Activated T-cell treated with anti-CD3 and anti-CD28 coated beads, Interleukin-2, amount 50 U/mL, for 48 hours (primary cell): ENCODE data around the gene CUBN.
A peak's percentile ranks its signal among the peaks of the same experiment; 100 is the strongest.
"Not testable (repeated sequence)": the region's sequence is repeated elsewhere in the genome, so short reads cannot be mapped to it uniquely, and the experiment has no call there.

ENCODE experiments used
- DNase-seq, 2 experiments: peaks; one replicate each; pipeline ENCODE4 v3.0.0-alpha.2; 2020

CUBN gene

DNA sequence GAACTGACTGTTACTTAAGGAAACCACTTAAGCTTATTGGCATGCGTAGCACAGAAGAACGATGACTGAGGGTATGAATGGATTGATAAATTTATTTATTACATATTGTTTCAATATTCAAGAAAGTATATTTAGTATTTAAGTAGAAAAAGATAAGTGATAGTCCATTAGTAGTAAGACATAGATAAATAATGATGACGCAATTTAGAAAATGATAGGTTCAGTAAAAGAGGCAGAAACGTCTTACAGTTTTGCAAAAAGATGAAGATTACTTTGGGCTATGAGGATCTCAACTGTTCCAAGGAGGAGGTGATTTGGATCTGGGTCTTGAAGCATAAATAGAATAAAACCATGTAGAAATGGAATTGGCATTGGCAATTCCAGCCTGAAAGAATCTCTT lies 275.8 kb downstream of the CUBN start:
- DNase-seq: no peak

DNA sequence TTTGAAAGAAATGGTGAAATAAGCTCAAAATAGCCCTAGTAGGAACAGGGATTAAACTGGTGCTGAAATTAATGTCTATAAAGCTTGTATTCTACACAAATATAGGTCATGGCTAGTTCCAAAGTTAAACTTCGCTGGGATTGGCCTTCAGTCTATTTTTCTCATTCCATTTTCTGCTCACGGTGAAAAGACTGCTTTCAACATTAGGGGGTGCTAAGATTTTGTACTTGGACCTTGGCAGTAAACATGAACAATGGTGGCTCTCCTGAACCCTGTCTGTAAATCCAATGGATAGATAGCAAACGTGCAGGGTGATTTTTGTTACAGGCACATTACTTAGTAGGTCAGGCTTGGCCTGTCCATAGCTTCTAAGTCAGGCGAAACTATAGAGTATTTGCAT lies 276.4 kb downstream of the CUBN start:
- no peak for DNase-seq

DNA sequence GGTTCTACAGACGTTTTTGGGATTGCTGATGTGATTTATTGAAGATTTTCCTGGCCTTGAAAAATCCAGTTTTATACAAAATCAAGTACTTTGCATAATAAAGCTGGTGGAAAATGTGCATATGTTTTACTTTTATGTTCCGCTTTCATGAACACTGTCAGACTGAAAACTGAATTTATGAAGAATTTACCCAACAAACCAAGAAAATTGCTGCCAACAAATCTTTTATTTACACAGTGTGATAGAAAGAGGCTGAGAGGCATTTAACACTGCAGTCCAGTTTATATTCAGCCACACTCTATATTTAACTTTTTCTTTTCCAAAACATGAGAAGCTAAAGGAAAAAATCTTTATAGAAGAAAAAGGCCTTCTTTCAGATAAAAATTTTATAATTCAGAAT lies 277.0 kb downstream of the CUBN start:
- DNase-seq: no peak

DNA sequence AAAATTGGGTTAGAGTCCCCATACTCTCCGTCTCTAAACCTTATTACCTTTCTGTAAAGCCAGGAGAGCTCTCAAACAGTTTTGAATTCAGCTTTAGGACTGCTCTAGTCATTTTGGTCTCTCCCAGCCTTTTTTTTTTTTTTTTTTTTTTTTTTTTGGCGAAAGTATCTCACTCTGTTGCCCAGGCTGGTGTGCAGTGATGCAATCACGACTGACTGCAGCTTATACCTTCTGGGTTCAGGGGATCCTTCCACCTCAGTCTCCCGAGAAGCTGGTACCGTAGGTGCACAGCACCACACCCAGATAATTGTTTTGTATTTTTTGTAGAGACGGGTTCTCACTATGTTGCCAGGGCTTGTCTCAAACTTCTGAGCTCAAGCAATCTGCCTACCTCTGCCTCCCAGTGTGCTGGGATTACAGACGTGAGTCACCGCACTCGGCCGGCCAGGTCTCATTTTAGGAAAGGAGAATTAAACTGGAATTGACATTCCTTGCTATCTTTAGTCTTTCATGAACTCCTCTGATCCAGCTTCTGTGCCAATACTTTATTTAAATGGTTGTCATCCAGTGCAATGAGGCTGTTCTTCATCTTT lies 281.0 kb downstream of the CUBN start:
- no peak for DNase-seq

DNA sequence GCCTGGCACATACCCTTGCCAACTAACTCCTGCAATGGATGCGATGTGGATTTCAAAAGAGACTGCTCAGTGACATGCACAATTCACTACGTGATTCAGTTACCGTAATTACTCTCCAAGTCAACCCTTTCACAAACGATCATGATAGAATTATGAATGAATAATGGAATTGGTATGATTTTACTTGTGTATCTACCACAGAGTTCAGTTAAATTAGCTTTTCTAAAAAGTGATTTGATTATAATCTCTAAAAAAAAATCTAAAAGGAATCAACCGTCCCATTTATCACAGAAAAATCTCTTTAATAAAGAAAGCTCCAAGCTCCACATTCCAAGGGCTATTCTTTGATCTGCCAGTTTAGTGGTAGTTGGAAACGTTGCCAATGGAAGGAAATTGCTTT lies 282.0 kb downstream of the CUBN start:
- DNase-seq: no peak

DNA sequence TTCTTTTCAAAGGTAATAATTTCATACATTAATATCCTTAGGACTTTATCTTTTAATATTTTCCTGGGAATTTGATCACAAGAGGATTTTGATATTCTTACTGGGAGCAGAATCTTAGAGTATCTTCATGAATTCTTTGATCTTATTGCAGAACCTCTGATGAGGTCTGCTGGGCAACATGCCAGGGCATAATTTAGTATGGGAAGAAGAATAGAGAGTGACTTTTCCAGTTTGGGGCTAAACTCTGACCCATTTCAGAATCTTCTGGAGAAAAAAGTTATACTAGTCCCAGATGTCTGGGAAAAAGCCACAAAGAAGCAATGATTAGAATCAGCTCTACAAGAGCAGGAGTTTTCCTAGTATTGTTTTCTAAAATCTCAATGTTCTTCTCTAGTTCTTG lies 284.4 kb downstream of the CUBN start:
- DNase-seq: no peak

DNA sequence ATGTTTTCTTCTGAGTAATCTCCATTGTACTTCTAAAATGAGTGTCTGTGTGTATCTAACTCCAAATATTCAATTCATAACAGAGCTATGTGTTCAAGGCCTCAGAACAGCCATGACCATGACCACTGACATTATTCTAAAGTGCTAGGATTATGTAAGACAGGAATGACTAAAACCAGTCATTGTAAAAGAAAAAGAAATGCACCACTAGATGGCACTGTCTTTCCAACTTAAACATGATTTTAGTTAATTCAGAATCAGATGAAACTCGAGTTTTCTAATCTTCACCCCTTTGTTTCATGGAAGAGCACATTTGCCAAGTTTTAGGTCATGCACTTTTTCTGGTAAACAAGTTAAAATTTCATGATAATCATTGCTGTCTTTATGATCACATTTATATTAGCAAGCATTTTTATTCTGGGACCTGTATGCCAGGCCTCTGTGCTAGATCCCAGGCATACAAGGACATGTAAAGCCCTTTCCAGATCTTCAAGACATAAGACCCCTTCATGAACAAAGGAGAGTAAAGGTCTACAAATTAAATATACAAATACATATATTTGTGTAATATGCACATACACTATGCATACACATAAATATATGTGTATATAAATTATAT lies 286.2 kb downstream of the CUBN start:
- no peak for DNase-seq

DNA sequence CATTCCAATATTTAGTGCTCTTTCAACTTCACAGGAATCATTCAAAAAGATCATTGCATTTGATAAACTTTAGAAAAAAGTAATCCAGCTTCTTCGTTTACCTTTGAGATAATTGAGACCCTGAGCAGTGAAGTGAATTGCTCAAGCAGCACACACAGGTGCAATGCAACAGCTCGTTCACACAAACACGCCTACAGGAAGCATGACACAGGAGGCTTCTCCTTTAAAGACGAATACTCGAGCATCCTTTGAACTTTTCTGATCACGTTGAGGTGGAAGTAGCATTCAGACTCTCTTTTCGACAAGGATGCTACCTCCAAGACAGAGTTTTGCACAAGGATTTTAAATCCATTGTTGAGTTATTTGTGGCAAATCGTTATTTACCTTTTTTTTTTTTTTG lies 294.4 kb downstream of the CUBN start:
- no peak for DNase-seq

DNA sequence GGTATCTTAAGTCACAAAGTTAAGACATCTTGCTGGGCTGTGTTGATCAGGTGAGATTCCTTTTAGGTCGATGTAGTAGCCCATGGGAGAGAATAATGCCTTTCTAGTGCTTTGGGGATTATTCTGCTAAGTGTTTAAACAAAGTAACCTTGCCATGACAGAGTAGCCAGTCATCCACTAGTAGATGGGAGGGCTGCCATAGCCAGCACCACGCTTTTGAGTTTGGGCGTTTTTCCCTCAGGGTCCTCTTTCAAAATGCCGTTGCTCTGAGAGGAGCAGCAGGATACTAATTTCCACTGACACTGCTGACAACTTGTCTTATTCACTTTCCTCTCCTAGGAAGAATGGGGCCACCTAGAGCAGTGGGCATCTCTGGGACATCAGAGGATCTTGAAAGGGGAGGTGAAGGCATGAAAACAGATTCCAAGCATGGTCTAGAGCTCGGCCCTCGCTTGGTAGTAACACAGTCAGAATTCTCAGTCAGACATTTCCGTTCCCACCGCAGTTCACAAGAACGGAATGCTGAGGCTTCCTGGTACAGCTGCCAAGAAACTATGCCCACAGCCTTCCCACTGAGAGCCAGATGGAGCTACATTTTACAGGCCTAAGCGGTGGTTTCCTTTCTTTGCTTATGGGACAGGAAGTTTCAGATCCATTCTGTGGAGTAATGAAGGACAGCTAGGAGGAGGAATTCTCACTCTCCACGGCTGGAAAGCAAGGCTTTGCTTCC lies 297.1 kb downstream of the CUBN start:
- DNase-seq: no peak

DNA sequence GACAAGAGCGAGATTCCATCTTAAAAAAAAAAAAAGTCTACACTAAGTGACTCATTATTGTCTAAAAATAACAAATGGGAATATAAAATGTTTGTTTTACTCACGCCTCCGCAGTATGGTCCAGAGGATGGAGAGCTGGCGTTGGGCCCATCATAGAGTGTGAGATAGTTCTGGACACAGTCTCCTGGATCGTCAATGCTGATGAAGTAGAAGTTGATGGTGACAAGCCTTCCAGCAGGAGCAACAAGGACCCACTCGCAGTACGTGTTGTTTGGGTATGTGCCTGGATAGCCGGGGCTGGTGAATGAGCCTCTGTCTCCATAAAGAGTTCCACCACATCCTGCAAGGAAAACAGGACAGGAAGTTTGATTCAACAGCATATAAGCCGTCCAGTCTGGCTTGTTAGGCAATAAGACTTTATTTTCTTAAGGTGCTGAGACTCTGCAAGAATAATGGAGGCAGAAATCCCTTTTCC lies 300.9 kb downstream of the CUBN start:
- no peak for DNase-seq

DNA sequence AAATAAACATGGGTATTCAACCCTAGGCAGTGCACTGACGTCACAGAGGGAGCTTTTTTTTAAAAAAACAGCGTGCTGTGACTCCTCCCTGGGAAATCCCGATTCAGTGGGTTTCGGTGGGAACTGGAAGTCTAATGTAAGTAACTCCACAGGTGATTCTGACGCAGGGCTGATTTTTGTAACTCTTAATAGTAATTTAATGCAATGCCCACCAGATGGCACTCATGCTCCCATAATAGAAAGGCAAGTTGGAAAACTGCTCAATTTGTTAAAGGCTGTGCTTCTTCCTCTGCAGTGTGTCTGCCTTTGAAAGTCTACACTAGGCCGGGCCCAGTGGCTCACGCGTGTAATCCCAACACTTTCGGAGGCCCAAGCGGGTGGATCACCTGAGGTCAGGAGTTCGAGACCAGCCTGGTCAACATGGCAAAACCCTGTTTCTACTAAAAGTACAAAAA lies 301.5 kb downstream of the CUBN start:
- peak; percentile 62 to 66 for DNase-seq

DNA sequence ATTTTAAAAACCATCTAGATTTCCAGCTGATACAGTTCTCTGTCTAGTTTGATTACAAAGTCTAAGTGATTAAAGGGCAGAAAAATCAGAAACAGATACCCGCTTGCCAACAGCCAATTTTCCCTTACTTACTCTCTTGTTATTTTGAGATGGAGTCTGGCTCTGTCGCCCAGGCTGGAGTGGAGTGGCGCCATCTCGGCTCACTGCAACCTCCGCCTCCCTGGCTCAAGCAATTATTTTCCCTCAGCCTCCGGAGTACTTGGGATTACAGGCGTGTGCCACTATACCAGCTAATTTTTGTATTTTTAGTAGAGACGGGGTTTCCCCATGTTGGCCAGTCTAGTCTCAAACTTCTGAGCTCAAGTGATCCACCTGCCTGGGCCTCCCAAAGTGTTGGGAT lies 302.1 kb downstream of the CUBN start:
- DNase-seq: not testable (repeated sequence)

DNA sequence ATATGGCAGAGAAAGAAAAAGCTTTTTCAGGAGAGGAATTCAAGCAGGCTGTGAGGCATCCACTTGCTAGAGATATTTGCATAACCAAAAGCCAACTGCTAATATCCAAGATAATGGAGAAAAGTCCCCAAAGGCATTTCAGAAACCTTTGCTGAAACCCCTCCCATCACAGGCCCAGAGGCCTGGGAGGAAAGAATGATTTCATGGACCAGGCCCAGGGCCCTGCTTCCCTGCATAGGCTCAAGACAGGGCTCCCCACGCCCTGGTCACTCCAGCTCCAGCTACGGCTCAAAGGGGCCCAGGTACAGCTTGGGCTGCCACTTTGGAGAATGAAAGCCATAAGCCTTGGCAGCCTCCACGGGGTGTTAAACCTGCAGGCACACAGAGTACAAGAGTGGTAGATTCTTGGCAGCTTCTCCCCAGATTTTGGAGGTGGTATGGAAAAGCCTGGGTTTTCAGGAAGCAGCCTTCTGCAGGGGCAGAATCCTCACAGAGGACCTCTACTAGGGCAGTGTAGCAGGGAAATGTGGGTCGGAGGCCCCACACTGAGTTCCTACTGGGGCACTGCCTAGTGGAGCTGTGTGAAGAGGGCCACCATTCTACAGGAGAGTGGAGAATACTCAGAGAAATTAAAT lies 306.8 kb downstream of the CUBN start:
- no peak for DNase-seq

DNA sequence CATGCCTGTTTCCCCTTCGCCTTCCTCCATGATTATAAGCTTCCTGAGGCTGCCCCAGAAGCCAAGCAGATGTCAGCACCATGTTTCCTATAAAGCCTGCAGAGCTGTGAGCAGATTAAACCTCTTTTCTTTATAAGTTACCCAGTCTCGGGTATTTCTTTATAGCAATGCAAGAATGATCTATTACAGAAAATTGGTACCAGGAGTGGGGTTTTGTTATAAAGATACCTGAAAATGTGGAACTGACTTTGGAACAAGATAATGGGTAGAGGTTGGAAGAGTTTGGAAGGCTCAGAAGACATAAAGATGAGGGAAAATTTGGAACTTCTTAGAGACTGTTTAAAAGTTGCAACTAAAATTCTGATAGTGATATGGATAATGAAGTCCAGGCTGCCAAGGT lies 307.6 kb downstream of the CUBN start:
- DNase-seq: no peak

DNA sequence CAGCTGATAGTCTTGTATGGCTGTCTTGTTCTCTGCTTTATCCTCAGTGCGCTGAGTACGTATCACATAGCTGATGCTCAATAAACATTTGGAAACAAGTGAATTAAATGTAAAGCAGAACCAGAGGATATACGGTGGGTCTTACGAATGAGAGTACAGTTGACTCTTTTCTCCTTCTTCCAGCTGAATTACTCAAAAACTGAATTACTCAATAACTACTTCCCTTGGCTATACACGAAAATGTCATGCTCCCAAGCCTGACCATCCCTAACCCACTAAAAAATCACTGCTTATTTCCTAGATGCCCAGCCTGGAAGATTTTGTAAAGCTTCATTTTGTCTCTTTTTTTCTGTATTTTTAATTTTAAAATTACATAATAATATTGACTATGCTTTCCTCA lies 309.2 kb downstream of the CUBN start:
- DNase-seq: no peak

DNA sequence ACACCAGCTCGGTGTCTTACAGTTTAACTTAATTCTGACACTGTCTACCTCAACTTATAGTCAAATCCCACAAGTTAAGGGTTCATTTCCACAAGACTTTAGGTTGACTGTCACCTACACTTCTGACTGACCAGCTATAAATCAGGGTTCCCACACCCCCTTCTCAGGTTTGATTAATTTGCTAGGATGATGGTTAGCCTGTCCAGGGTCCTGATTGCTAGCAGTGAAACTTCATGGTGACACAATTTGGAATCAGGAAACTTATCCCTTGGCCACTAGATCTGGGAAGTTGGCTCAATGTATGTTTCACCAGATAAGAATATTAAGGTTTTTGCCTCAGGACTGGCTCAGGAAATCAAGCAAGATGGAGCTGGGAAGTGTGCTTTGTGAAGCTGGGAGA lies 309.6 kb downstream of the CUBN start:
- DNase-seq: no peak

DNA sequence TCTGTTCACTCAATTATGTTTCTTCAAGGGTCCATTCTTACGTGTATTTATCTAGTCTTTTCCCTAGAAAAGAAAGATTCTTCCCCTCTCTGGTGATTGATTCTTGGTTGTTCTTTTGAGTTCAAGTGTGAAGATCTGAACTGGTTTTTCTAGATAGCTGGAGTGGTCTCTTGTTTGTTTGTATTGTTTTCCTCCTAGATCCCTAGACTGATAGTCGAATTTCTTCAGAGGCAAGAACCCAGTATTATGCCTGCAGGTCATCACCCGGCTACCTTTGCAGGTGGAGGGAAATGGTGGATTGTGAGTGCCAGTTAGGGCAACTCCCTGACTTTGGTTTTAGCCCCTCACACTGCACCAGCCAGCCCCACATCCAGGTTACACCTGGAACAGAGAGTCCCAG lies 310.2 kb downstream of the CUBN start:
- no peak for DNase-seq

DNA sequence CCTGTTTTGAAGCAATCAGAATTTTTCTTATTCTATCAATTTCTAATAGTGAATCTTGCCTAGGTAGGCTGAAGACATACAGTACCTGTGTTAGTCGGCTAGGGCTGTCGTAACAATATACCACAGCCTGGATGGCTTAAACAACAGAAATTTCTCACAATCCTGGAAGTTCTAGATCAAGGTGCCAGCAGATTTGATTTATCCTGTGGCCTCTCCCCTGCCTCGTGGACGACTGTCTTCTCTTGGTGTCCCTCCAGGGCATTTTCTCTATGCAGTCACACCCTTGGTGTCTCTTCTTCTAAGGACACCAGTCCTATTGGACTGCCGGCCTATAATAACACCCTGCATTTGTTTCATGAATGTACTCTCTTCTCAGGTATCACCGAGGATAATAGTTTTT lies 310.6 kb downstream of the CUBN start:
- DNase-seq: no peak

DNA sequence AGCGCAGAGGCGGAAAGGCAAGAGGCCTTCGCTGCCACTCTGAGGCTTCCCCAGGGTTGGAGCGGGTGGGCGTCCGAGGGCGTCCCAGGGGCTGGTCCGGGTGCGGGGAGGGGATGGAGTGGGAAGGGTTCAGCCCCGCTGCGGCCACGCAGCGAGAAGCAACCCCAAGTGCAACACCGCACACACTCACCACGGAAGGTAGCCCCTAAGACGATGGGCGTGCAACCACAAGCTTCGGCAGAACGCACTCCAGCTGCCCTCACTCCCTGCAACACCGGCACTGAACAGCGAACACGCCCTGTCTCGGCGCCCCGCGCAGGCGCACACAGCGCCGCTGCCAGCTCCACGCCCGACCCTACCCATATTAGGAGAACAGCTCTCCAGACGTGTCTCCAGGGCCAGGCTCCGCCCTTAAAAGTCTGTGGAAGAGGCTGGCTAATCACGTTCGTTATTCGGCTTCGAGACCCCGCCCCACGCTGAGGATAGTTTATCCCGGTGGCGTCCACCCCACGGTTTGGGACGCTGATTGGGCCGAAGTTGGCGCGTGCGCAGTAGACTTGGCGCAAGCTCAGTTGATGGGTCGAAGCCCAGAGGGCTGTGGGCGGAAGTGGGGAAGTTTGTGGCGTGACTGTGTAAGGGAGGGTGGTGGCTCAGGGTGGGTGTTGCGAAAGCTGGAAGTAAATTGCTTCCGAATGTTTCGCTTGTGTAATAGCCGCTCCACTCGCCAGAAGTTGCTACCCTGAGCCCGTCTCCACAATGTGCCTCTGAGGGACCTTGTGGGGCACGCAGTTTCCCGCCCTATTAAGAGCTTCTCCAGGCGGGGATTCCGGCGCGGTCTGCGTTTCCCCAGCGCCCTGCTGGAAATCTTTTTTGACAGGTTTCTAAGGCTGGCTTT lies 312.2 kb downstream of the CUBN start, which contains the start of gene RSU1:
RSU1 (minus strand) TSS at position 300 of the 895 bp plus-strand sequence. CDS start 343 bp downstream, outside the sequence.
- peak; percentile 100 for DNase-seq

DNA sequence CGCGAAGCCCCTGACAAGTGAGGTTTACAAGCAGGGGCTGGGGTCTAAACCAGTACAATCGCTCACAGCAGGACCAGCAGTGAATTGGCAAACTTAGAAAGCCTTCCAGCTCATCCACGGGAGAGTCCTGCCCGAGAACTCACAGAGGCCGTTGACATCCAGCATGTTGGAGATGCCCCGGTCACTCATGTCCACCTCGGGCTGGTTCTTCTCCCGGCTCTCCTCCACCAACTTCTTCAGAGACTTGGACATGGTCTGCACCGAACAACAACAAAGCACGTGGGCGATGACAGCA lies 312.8 kb downstream of the CUBN start:
- no peak for DNase-seq

DNA sequence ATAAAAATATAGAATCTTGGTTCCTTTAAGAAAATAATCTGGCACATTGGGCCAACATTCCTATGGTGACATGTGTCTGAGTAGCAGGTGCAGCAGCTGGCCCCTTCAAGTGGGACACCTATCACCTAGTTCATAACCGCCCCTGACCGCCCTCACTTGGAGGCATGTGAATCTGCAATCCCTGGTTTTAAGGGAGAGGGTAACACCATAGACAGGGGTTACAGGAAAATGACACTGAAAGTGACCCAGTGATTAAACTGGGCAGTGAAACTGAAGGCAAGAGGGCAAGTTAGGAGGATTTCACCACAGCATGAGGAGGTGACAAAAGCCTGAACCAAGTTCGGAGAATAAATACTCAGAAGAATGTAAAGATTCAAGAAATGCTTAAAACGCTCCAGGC lies 313.4 kb downstream of the CUBN start:
- DNase-seq: no peak

DNA sequence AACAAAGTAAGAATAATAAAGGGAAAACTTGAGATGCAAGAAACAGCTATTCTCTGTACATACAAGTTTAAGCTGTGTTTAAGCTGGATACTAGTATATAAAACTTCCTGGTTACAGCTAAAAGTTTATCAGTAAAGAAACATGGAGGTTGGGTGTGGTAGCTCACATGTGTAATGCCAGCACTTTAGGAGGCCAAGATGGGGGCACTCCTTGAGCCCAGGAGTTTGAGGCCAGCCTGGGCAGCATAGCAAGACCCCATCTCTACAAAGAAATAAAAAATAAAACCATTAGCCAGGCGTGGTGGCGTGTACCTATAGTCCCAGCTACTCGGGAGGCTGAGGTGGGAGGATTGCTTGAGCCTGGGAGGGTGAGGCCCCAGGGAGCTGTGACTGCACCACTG lies 315.6 kb downstream of the CUBN start:
- no peak for DNase-seq

DNA sequence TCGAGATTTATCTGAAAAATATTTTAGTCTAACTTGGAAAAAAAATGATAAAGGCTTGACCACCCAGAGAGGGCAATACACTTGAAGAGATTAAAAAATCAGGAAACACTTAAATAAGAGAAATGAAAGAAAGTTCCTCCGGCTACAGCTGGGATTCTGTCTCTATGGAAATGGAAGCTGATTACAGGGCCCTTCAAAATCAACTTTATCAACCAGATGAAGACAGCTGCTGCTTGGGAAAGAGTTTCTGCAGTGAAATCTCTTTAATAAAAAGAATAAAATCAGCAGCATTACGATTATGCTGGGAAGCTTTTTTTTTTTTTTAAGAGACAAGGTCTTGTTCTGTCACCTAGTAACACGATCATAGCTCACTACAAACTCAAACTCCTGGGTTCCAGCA lies 316.9 kb downstream of the CUBN start:
- DNase-seq: no peak
